ENCODE results near the gene BLCAP.

BLCAP gene

GRCh38 chr20:37538003-37538402 is 10.3 kb upstream of the BLCAP start:
- no peak overlapping the region for H3K4me3 ChIP-seq
- TF ChIP-seq POLR2AphosphoS5 (IDR thresholded peaks at IDR 0.05; ENCODE audit: borderline replicate concordance, low read depth, low read length) (no peak), FOXP2 (optimal IDR thresholded peaks at IDR 0.05; ENCODE audit: control extremely low read depth, extremely low read length, insufficient read depth) (no peak), EZH2 (IDR thresholded peaks at IDR 0.05) (no peak)
- no peak overlapping the region for H3K27ac ChIP-seq
- no peaks in the 10 kb centered on the region for H3K36me3 ChIP-seq (ENCODE audit: insufficient read depth, low read length)
- no peaks in the 10 kb centered on the region for H3K9me3 ChIP-seq (ENCODE audit: low read depth, low read length)
- H3K9ac ChIP-seq (ENCODE audit: insufficient read length): no peak overlapping the region
- DNase-seq (ENCODE audit: low read depth, low spot score): no peak

GRCh38 chr20:37537505-37537904 is 9.8 kb upstream of the BLCAP start:
- Histone ChIP-seq H3K9me3 (ENCODE audit: low read depth, low read length) (no peaks in the 10 kb centered on the region), H3K9ac (ENCODE audit: insufficient read length) (no peak overlapping the region), H3K27ac (no peak overlapping the region), H3K36me3 (ENCODE audit: insufficient read depth, low read length) (no peaks in the 10 kb centered on the region), H3K4me3 (no peak overlapping the region)
- DNase-seq (ENCODE audit: low read depth, low spot score): no peak
- TF ChIP-seq EZH2 (IDR thresholded peaks at IDR 0.05) (no peak), POLR2AphosphoS5 (IDR thresholded peaks at IDR 0.05; ENCODE audit: borderline replicate concordance, low read depth, low read length) (no peak), FOXP2 (optimal IDR thresholded peaks at IDR 0.05; ENCODE audit: control extremely low read depth, extremely low read length, insufficient read depth) (no peak)

GRCh38 chr20:37535443-37536132 is 7.9 kb upstream of the BLCAP start:
- H3K4me3 ChIP-seq: no peak overlapping the region
- H3K9me3 ChIP-seq (ENCODE audit: low read depth, low read length): no peaks in the 10 kb centered on the region
- H3K9ac ChIP-seq (ENCODE audit: insufficient read length): no peak overlapping the region
- H3K27ac ChIP-seq: no peak overlapping the region
- TF ChIP-seq POLR2AphosphoS5 (IDR thresholded peaks at IDR 0.05; ENCODE audit: borderline replicate concordance, low read depth, low read length): no peak
- no peak for TF ChIP-seq FOXP2 (optimal IDR thresholded peaks at IDR 0.05; ENCODE audit: control extremely low read depth, extremely low read length, insufficient read depth)
- TF ChIP-seq EZH2 (IDR thresholded peaks at IDR 0.05): no peak
- no peaks in the 10 kb centered on the region for H3K36me3 ChIP-seq (ENCODE audit: insufficient read depth, low read length)
- no peak for DNase-seq (ENCODE audit: low read depth, low spot score)

GRCh38 chr20:37534401-37535157 is 6.9 kb upstream of the BLCAP start:
- Histone ChIP-seq H3K4me3 (no peak overlapping the region), H3K9me3 (ENCODE audit: low read depth, low read length) (no peaks in the 10 kb centered on the region), H3K36me3 (ENCODE audit: insufficient read depth, low read length) (no peaks in the 10 kb centered on the region), H3K9ac (ENCODE audit: insufficient read length) (no peak overlapping the region), H3K27ac (no peak overlapping the region)
- peak; percentile 80 for DNase-seq (ENCODE audit: low read depth, low spot score)
- TF ChIP-seq FOXP2 (optimal IDR thresholded peaks at IDR 0.05; ENCODE audit: control extremely low read depth, extremely low read length, insufficient read depth): no peak
- no peak for TF ChIP-seq POLR2AphosphoS5 (IDR thresholded peaks at IDR 0.05; ENCODE audit: borderline replicate concordance, low read depth, low read length)
- TF ChIP-seq EZH2 (IDR thresholded peaks at IDR 0.05): no peak

- Histone ChIP-seq H3K36me3 (ENCODE audit: insufficient read depth, low read length) (no peaks in the 10 kb centered on the region), H3K4me3 (no peak overlapping the region), H3K9ac (ENCODE audit: insufficient read length) (no peak overlapping the region), H3K9me3 (ENCODE audit: low read depth, low read length) (no peaks in the 10 kb centered on the region), H3K27ac (no peak overlapping the region)
- TF ChIP-seq EZH2 (IDR thresholded peaks at IDR 0.05) (no peak), POLR2AphosphoS5 (IDR thresholded peaks at IDR 0.05; ENCODE audit: borderline replicate concordance, low read depth, low read length) (no peak), FOXP2 (optimal IDR thresholded peaks at IDR 0.05; ENCODE audit: control extremely low read depth, extremely low read length, insufficient read depth) (no peak)
- DNase-seq (ENCODE audit: low read depth, low spot score): no peak
These were observed 5.6 kb upstream of the BLCAP start for GRCh38 chr20:37533154-37533715.

GRCh38 chr20:37531856-37532255 is 4.2 kb upstream of the BLCAP start:
- TF ChIP-seq POLR2AphosphoS5 (IDR thresholded peaks at IDR 0.05; ENCODE audit: borderline replicate concordance, low read depth, low read length) (no peak), EZH2 (IDR thresholded peaks at IDR 0.05) (no peak), FOXP2 (optimal IDR thresholded peaks at IDR 0.05; ENCODE audit: control extremely low read depth, extremely low read length, insufficient read depth) (no peak)
- Histone ChIP-seq H3K27ac (no peak overlapping the region), H3K9ac (ENCODE audit: insufficient read length) (no peak overlapping the region), H3K9me3 (ENCODE audit: low read depth, low read length) (no peaks in the 10 kb centered on the region), H3K36me3 (ENCODE audit: insufficient read depth, low read length) (no peaks in the 10 kb centered on the region), H3K4me3 (no peak overlapping the region)
- no peak for DNase-seq (ENCODE audit: low read depth, low spot score)

- DNase-seq (ENCODE audit: low read depth, low spot score): no peak
- H3K9me3 ChIP-seq (ENCODE audit: low read depth, low read length): no peaks in the 10 kb centered on the region
- no peaks in the 10 kb centered on the region for H3K36me3 ChIP-seq (ENCODE audit: insufficient read depth, low read length)
- no peak overlapping the region for H3K4me3 ChIP-seq
- TF ChIP-seq EZH2 (IDR thresholded peaks at IDR 0.05) (no peak), POLR2AphosphoS5 (IDR thresholded peaks at IDR 0.05; ENCODE audit: borderline replicate concordance, low read depth, low read length) (no peak), FOXP2 (optimal IDR thresholded peaks at IDR 0.05; ENCODE audit: control extremely low read depth, extremely low read length, insufficient read depth) (no peak)
- no peak overlapping the region for H3K9ac ChIP-seq (ENCODE audit: insufficient read length)
- H3K27ac ChIP-seq: no peak overlapping the region
These were observed 3.0 kb upstream of the BLCAP start for GRCh38 chr20:37530696-37531095.

GRCh38 chr20:37529968-37530600 is 2.4 kb upstream of the BLCAP start:
- no peaks in the 10 kb centered on the region for H3K36me3 ChIP-seq (ENCODE audit: insufficient read depth, low read length)
- no peak for DNase-seq (ENCODE audit: low read depth, low spot score)
- no peaks in the 10 kb centered on the region for H3K9me3 ChIP-seq (ENCODE audit: low read depth, low read length)
- TF ChIP-seq FOXP2 (optimal IDR thresholded peaks at IDR 0.05; ENCODE audit: control extremely low read depth, extremely low read length, insufficient read depth): no peak
- no peak for TF ChIP-seq POLR2AphosphoS5 (IDR thresholded peaks at IDR 0.05; ENCODE audit: borderline replicate concordance, low read depth, low read length)
- TF ChIP-seq EZH2 (IDR thresholded peaks at IDR 0.05): no peak
- no peak overlapping the region for H3K9ac ChIP-seq (ENCODE audit: insufficient read length)
- H3K4me3 ChIP-seq: no peak overlapping the region
- no peak overlapping the region for H3K27ac ChIP-seq
